SH-SY5Y (cell line): ENCODE data around the gene IFT122.

ENCODE experiments used
- GATA2 ChIP-seq: IDR thresholded peaks from 2 replicates; pipeline ENCODE4 v1.6.1; 2011; ENCODE audit warnings: mild to moderate bottlenecking, low read depth, low read length
- GATA3 ChIP-seq: IDR thresholded peaks from 2 replicates; pipeline ENCODE4 v1.6.1; 2011; ENCODE audit warnings: low read depth, mild to moderate bottlenecking, low read length, moderate library complexity

IFT122 gene

DNA sequence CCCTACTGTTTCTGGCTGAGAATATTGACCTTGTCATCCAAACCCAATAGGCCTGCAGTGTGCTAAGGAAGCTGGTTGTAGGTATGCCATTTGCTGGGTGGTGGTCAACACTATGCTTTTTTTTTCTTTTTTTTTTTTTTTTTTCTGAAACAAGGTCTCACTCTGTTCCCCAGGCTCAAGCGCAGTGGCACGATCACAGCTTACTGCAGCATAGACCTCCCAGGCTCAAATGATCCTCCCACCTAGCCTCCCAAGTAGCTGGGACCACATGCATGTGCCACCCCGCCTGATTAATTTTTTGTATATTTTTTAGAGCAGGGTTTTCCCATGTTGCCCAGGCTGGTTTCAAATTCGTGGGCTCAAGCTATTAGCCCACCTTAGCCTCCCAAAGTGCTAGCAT is 52.7 kb downstream of the IFT122 start:
- TF ChIP-seq GATA3 (no peak), GATA2 (no peak)

DNA sequence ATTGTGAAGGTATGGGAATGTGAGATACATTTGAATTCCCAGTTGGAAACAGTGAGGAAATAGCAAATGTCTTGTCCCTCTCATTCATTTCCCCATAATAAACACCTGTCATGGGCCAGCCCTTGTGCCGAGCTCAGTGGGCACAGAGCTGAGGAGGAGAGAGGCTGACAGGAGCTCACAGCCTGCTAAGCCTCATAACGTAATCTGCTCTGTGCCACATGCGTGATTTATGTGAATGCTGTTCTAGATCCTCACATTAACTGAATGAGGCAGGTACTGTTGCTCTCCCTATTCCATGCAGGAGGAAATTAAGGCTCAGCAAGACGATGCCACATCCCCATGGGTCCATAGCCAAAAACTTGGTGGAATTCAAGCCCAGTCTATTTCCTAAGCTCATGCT is 53.2 kb downstream of the IFT122 start:
- TF ChIP-seq GATA2 = no peak
- no peak for TF ChIP-seq GATA3

DNA sequence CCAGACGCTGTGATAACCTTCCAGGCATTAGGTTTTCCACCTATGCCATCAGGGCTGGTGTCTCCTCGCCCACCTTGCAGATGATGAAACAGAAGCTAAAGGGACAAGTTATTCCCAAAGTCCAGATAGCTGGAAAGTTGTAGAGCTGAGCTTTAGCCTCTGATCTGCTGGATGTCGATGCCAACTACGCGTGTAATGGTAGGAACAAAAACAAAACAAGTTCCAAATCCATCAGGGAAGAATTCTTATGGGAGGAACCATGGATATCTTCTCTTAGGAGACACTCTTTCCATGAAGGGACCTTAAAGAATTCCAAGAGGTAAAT is 60.3 kb downstream of the IFT122 start:
- TF ChIP-seq GATA2 = no peak
- no peak for TF ChIP-seq GATA3

DNA sequence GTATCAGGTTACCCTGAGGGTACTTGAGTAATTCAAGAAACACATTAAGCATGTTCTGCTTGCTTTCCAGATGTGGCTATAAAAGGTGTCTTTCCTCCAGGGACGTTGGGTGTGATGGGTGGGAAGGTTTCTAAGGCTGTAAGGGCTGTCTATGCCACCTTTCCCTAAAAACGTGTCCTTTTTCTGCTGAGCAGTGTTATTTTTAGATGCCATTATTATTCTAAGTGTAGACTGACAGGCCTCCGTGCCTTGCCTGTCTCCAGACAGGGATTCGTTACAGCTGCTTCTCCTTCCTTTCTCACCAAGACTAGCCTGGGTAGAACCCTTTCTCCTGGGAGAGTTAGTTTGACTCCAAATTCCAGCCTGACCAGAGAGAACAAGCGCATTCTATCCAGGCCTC is 61.6 kb downstream of the IFT122 start:
- no peak for TF ChIP-seq GATA3
- TF ChIP-seq GATA2 = no peak

DNA sequence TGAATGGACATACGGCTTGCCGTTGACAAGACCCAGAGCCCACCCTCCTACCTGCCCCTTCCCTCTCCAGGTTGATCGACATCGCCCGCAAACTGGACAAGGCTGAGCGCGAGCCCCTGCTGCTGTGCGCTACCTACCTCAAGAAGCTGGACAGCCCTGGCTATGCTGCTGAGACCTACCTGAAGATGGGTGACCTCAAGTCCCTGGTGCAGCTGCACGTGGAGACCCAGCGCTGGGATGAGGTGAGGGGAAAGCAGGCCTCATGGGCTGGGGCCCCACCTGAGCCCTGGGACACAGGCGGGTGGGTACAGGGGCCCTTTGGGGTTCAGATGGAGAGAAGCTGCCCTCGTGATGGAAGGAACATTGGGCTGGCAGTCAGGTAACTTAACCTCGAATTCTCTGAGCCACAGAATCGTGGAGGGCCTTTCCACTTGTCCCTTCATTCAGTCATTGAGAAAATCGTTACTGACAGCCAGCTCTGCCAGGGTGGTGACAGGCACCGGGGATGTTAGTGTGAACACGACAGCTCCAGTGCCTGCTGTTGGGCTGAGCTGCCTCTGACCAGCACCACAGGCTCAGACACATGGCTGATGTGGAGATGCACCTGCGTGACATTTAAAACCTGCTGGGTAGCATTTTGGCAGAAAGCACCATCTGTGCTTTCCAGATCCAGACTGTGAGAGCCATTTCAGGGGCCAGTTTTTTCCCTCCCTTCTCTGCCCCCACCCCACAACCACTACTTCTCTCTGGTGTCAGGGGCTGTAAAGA is 62.8 kb downstream of the IFT122 start:
- TF ChIP-seq GATA3 = no peak
- TF ChIP-seq GATA2 = no peak

DNA sequence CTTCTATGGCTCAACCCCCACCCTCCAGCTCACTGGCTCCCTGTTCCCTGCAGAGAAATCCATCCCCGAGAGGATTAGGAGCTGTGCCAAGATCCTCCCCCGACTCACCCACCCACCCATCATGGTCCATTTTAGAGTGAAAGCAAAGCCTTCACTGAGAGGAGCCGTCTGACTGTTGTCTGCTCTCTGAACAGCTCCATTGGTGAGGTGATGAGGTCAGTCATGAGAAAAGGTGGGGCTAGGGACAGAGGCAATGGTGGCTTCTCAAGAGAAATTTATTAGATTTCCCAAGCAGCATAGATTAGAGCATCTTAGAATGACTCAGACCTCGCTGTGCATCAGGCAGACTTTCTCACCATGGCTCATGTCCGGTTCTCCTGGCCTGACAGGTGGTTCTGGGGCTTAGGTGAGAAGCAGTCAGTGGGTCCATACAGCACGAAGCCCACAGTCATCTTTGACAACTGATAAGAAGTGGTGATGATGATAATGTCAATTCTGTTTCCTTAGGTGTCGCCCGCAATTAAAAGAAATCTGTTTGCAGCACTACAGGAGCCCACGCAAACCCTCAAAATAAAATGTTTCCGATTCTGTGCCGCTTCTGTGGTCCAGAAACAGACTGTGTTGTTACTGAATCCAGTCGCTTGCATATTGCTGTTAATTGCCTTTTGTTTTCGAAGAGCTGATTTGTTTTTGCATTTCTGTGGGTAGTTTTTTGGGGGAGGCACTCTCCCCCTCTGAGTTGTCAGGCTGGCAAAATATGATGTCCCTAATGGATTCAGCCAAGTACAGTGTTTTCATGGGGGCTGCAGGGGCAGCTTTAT is 63.7 kb downstream of the IFT122 start:
- TF ChIP-seq GATA3 = no peak
- TF ChIP-seq GATA2 = no peak

DNA sequence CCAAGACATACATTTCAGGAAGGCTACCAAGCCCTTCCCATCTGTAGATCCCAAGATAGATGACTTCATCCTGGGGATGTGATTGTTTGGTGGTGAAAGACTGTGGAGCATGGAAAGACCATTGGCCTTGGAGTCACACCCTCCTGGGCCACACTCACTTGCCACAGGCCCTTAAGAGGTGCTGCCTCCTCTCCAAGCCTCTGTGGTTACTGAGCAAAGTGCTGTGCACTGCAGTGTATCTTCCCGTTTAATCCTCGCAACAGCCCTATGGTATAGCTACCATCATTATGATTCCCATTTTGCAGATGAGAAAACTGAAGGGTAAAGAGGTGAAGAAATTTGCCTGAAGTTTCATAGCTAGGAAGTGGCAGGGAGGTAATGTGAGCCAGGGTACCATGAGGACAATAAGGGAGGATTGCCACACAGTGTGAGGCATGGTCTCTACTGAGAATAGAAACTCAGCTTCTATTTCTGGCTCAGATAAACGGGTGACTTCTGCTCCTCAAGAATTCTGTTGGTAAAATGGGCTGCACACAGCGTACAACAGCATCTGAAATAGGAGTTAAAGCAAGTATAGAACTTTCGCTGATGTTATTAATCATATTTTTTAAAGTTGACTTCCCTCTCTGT is 64.6 kb downstream of the IFT122 start:
- TF ChIP-seq GATA2 (no peak), GATA3 (no peak)

DNA sequence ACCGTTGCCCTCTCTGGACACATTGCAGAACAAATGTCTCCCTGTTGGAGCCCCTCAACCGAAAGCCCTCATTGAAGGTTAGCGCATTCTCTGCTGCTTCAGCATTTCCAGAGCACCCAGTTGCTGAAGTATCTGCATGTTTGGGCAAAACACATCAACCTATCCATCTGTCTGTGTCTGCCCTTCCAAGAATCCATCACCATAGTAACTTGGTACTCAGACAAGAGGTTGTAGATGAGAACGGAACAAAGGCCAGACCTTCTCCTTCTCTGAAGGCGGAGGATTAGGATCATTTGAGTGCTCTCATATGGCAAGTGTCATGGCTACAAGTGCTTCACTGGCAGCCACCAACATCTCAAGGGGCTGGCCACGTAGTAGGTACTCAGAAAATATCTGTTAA is 65.3 kb downstream of the IFT122 start:
- TF ChIP-seq GATA3 (no peak), GATA2 (no peak)

DNA sequence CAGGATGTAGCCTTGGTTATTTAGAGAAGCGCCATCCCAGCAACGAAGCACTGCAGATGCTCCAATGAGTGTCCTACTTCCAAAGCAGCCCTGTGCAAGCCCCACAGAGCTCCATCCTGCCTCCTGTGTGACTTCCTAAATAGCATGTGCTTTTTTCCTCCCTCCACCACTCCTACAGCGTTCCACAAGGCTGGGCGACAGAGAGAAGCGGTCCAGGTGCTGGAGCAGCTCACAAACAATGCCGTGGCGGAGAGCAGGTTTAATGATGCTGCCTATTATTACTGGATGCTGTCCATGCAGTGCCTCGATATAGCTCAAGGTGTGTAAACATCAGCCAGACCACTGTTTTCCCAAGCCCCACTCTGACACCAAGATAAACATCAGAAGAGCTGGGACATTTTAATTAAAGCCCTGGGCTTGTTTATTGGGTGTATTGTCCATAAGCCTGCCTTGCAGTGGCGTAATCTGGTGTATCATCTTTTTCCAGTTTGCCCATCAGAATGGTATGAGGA is 66.3 kb downstream of the IFT122 start:
- peak; percentile 95 for TF ChIP-seq GATA2
- peak; percentile 89 for TF ChIP-seq GATA3

DNA sequence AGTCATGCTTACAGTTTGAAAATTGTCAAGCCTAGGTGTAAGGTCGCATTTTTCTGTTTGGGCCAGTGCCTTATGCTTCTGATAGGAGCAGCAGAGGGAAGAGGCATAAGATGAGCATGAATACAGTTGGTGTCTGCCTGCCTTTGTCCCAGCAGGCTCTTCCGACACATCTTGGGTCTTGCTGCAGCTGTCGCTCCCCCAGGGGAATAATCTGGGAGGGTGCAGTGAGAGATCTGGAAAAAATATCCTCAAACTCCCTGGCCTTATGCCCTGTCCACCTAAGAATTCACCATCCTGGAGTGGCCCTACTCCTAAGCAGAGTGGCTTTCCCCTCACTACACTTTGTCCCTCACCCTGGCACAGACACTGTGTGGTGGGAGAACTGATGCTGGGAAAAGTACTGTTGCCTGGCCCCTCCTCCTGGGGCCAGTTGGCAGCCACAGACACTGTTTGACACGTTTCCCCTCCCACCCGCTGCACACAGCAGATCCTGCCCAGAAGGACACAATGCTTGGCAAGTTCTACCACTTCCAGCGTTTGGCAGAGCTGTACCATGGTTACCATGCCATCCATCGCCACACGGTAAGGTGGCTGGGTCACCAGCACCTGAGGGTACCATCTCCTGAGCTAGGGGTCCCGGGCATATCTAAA is 67.3 kb downstream of the IFT122 start:
- TF ChIP-seq GATA2 = no peak
- TF ChIP-seq GATA3 = no peak

DNA sequence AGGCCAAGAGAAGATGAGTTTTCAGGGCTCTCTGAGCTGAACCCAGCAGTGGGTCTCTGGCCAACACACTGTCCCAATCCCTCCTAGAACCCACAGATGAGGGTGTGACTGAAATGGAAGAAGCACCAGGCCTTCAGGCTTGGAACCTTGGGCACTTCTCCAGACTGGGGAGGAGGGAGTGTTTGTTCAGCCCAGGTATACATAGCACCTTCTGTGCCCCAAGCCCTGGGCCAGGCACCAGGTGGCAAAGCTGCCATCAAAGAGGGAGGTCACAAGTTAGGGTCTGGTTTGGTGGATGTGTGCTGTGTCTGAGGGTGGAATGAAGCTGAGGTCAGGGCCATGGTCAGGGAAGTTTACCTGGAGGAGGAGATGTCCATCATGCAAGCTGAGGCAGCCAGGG is 72.6 kb downstream of the IFT122 start:
- no peak for TF ChIP-seq GATA3

DNA sequence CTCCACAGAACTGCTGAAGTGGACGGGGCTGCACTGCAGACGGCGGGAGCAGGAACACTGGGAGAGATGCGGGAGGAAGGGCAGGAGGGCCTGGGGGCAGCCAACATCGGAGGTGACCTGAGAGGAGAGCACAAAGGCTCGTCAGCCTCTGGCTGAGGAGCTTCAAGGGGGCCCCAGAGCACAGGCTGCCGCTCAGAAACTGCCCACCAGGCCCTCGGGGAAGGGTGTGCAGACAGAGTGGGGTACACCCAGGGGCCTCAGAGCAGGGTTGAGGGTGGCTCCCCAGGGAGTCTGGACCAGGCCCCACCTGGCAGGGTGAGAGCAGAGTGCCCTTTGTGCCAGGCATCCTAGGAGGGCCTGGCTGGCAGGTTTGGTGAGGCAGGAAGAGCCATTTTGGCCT is 73.7 kb downstream of the IFT122 start:
- no peak for TF ChIP-seq GATA2
- no peak for TF ChIP-seq GATA3

DNA sequence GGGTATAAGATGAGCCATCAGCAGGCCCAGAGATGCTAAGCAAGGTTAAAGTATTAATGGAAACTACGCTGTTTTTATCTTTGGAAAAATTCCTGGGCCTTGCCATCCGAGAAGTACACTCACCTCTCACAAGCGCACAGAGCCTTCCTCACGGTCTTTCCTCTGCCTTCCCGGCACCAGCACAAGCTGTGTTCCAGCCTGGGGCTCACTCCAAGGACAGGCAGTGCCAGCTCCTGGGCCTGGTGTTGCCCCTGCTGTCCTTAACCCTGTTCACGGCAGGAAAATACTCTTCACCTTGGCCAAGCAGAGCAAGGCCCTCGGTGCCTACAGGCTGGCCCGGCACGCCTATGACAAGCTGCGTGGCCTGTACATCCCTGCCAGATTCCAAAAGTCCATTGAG is 74.1 kb downstream of the IFT122 start:
- TF ChIP-seq GATA2 (no peak), GATA3 (no peak)

DNA sequence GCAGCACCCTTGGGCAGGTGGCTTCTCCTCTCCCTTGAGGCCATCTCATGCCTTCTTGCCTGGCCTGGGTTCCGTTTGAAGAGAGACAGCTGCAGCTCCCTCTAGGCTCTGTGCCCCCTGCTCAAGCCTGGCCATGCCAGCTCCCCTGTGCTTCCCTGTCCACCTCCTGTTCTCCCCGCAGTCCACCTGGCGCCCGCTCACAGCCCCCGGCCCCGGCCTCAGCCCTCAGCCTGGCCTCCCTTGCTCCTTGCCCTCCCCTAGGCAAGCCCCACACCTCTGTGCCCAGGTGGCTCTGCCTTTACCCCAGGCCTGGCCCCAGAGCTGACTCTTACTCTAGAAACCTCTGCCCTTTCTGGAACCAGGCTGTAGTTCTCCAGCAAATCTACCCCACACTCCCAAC is 74.5 kb downstream of the IFT122 start:
- TF ChIP-seq GATA2 = no peak
- TF ChIP-seq GATA3 = no peak

DNA sequence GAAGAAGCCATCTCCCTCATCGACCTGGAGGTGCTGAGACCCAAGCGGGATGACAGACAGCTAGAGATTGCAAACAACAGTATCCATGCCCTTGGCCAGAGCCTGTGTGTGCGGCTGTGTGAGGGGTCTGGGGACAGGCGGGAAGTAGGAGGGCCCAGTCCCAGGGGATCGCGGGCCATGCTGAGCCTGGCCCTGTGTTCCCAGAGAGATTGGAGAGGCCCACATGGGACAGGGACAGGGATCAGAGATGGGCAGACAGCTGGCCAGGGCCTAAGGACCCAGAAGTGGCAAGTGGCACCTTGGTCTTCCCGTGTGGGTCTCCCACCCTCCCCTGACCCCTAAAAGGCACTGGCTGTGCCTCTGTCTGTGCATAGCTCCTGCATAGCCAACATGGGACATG is 77.5 kb downstream of the IFT122 start:
- TF ChIP-seq GATA3 (no peak), GATA2 (no peak)
